Measurements from ENCODE around the gene CCDC116. TPM values are rescaled to one million over a fixed set of nuclear protein-coding genes. Genes with fewer than 3 reads are reported as not detected.

Gene CCDC116
- total and polyA plus RNA-seq, 10 of the 15 experiments (the other 5 are each of a cell fraction or from before 2014, with no cell fraction given), result 0.04 to 0.18 (median 0.04) TPM; not detected in 6

DNA sequence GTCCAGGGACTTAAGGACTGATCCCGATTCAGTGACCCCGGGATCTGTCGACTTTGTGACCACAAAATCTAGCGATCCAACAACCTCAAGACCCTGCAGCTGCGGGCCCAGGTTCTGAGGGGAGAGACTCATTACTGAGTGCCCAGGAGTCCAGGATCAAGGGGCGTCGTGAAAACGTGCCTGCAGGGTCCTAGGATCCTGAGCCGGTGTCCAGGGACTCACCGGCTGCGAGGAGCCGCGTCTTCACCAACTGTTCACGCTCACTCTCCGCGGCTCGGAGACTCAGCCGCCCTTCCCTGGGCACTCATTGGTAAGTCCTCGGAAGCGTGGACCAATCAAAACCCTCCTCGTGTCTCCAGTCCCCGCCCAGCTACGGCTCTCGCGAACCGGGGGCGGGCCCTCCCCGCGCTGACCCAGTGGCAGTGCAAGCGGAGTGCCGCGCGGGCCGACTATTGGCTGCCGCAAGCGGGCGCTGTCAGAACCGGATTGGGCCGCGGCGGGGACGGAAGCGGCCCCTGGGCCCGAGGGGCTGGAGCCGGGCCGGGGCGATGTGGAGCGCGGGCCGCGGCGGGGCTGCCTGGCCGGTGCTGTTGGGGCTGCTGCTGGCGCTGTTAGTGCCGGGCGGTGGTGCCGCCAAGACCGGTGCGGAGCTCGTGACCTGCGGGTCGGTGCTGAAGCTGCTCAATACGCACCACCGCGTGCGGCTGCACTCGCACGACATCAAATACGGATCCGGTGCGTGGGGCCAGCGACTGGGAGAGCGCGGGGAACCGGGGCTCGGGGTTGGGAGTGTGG lies 9.4 kb downstream of the CCDC116 start, which contains the start of gene SDF2L1 (continued):
- TF ChIP-seq ZNF592 (IDR thresholded peaks at IDR 0.05) (no peak), EED (IDR thresholded peaks at IDR 0.05; ENCODE audit: low read depth) (no peak), SMAD5 (IDR thresholded peaks at IDR 0.05; ENCODE audit: low read depth) (no peak), PKNOX1 (IDR thresholded peaks at IDR 0.05) (peak; percentile 55; the same call in 1 of the 2 replicates), ZBED1 (IDR thresholded peaks at IDR 0.05; ENCODE audit: borderline replicate concordance) (no peak), GABPA (IDR thresholded peaks at IDR 0.05; ENCODE audit: low read depth) (no peak), ZNF207 (IDR thresholded peaks at IDR 0.05; ENCODE audit: borderline replicate concordance) (0 out of 2 replicates have a peak, but pooled peaks have one; percentile 54), YBX1 (IDR thresholded peaks at IDR 0.05) (no peak), PAX5 (IDR thresholded peaks at IDR 0.05; ENCODE audit: borderline replicate concordance, low read depth, low read length) (no peak), FOS (IDR thresholded peaks at IDR 0.05; ENCODE audit: borderline replicate concordance, extremely low read depth, insufficient read length) (peak; percentile 75), MLLT1 (IDR thresholded peaks at IDR 0.05) (no peak), IRF4 (IDR thresholded peaks at IDR 0.05; ENCODE audit: low read depth, low read length) (no peak), IRF5 (IDR thresholded peaks at IDR 0.05; ENCODE audit: borderline replicate concordance) (no peak), TCF3 (IDR thresholded peaks at IDR 0.05; ENCODE audit: borderline replicate concordance, insufficient read depth, low read depth, low read length) (no peak), SRF (IDR thresholded peaks at IDR 0.05; ENCODE audit: low read depth in 2 of 2, low read length in 2 of 2) (no peak), JUND (IDR thresholded peaks at IDR 0.05; ENCODE audit: low read depth, low read length) (no peak)
- TF ChIP-seq, protein P1, sequence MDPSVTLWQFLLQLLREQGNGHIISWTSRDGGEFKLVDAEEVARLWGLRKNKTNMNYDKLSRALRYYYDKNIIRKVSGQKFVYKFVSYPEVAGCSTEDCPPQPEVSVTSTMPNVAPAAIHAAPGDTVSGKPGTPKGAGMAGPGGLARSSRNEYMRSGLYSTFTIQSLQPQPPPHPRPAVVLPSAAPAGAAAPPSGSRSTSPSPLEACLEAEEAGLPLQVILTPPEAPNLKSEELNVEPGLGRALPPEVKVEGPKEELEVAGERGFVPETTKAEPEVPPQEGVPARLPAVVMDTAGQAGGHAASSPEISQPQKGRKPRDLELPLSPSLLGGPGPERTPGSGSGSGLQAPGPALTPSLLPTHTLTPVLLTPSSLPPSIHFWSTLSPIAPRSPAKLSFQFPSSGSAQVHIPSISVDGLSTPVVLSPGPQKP (IDR thresholded peaks at IDR 0.05; ENCODE audit: low read depth, low read length), result peak; percentile 39; the same call in 1 of the 2 replicates
- TF ChIP-seq, protein P2, sequence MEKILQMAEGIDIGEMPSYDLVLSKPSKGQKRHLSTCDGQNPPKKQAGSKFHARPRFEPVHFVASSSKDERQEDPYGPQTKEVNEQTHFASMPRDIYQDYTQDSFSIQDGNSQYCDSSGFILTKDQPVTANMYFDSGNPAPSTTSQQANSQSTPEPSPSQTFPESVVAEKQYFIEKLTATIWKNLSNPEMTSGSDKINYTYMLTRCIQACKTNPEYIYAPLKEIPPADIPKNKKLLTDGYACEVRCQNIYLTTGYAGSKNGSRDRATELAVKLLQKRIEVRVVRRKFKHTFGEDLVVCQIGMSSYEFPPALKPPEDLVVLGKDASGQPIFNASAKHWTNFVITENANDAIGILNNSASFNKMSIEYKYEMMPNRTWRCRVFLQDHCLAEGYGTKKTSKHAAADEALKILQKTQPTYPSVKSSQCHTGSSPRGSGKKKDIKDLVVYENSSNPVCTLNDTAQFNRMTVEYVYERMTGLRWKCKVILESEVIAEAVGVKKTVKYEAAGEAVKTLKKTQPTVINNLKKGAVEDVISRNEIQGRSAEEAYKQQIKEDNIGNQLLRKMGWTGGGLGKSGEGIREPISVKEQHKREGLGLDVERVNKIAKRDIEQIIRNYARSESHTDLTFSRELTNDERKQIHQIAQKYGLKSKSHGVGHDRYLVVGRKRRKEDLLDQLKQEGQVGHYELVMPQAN (conservative IDR thresholded peaks at IDR 0.05), result peak; percentile 70
